ENCODE measurements around the gene TUBB4A.
"Not testable (repeated sequence)": the region's sequence is repeated elsewhere in the genome, so short reads cannot be mapped to it uniquely, and the experiment has no call there.

Gene TUBB4A

DNA sequence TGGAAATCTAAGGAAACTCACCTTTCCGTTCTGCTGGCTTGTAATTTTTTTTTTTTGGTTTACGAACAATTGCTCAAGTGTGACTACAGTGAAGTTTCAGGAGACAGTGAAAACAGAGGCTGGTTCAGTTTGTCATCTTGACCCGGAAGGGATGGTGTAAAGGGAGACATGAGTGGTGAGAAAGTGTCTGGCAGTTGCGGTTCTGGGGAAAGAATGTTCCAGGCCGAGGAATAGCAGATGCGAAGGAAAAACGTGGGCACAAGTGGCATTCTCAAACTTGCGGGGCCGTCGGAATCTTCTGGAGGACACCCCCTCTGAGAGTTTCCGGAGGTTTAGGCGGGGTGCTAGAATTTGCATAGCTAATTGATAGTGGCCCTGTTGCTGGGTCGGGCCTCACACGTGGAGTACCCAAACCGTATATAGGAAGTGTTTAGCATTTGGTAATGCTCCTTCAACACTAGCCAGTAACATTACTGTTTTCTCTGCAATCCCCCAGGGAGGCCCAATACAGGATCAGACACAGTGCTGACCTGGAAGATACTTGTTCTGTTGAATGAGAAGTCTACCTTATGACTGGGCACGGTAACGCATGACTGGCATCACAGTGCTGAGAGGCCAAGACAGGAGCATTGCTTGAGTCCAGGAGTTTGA is 25.9 kb upstream of the TUBB4A start:
- DNase-seq = no peak

- no peak for DNase-seq
These were observed 22.2 kb upstream of the TUBB4A start for GRCh38 chr19:6524311-6524710.

- no peak for DNase-seq
These were observed 20.6 kb upstream of the TUBB4A start for GRCh38 chr19:6522712-6523111.

GRCh38 chr19:6521718-6522646 is 19.9 kb upstream of the TUBB4A start:
- no peak for DNase-seq

DNA sequence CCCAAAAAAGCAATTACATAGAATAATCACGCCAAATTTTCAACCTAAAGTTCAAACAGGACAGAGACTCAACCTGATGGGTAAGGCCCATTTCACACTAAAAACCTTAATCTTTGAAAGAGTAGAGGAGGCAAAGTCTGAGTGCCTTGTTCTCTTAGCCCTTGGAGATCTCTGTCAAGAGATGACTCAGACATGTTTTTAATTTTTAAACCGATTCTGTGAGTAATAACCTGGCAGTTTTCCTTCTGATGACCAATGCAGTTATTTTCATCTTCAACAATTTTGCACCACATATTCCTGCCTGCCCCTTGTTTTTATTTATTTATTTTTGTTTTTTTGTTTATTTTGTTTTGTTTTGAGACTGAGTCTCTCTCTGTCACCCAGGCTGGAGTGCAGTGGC is 17.2 kb upstream of the TUBB4A start:
- no peak for DNase-seq

- no peak for DNase-seq
These were observed 16.2 kb upstream of the TUBB4A start for GRCh38 chr19:6518145-6518911.

DNA sequence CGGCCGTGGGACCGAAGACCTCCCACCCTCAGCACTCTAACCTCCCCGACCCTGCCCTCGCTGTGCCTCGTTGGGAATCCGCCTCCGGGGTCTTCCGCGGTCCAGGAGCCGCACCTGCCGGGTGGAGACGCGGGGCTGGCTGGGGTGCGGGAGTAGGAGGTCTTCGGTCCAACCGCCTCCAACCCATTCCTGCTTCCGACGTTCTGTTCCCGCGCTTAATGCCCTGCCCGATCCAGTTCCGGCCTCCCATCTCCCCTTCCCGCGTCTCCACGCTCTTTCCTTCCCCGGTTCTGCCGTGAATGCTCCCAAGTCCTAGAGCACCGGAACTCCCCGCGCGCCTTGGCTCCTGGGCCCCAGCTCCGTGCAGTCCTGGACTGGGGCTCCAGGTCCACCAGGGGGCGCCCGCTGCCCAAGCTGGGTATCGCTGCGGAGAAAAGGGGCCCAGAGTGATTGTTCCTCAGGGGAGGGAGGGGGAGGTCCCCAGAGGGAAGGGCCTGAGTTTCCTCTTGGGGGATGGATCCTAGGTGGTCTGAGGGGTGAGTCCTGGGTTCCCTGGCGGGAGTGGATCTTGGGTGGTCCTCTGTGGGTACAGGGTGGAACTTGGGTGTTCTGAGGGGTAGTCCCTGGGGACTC is 14.7 kb upstream of the TUBB4A start:
- peak; percentile 85 for DNase-seq

GRCh38 chr19:6516018-6516658 is 14.0 kb upstream of the TUBB4A start:
- DNase-seq = peak; percentile 85

- DNase-seq = no peak
These were observed 12.9 kb upstream of the TUBB4A start for GRCh38 chr19:6514926-6515544.

GRCh38 chr19:6514089-6514488 is 12.0 kb upstream of the TUBB4A start:
- no peak for DNase-seq

DNA sequence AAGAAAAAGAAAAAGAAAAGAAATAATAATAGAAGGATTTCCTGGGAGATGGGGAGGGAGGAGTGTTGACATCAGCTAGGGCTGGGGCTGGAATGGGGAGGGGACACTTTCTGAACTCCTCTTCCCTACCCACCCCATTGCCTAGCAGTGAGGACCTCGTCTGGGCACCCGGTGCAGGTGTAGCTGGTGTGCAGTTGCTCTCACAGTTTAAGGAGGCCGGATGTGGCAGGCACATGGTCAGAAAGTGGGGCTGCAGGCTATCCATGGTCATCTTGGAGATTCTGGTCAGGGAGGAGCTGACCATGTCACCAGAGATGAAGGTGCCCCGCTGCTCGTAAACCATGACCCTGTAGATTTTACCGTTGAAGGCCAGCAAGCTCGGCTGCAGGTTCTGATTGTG is 8.5 kb upstream of the TUBB4A start:
- DNase-seq = no peak

DNA sequence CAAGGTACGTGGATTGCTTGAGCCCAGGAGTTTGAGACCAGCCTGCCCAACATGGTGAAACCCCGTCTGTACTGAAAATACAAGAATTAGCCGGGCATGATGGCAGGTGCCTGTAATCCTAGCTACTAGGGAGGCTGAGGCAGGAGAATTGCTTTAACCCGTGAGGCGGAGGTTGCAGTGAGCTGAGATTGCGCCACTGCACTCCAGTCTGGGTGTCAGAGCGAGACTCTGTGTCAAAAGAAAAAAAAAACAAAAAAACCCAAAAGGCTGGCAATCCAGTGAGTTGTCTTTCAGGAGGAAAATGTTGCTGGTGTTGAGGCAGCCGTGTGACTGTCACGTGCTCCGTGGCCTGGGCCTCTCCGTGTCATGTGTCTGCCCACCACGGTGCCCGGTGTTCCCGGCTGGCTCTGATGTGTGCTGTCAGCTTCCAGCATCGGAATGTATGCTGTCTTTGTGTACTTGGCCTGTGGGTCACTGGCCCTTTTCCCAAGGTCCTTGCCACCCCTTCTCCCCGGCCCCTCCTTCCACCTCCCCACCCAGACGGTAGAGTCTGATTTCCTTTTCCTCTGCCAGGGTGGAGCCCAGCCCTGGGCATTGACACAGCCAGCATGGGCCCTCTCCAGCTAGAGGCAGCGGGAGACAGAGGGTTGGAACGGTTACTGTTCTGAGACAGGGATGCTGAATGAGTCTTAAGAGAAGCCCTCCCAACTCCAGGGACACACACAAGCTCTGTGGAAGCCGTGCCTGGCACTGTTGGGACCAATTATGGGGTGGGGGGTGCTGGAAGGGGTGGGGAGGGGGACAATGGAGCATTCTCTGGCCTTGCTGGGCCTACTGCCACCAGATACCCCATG is 7.2 kb upstream of the TUBB4A start:
- no peak for DNase-seq

GRCh38 chr19:6508028-6508771 is 6.1 kb upstream of the TUBB4A start:
- not testable (repeated sequence) for DNase-seq

DNA sequence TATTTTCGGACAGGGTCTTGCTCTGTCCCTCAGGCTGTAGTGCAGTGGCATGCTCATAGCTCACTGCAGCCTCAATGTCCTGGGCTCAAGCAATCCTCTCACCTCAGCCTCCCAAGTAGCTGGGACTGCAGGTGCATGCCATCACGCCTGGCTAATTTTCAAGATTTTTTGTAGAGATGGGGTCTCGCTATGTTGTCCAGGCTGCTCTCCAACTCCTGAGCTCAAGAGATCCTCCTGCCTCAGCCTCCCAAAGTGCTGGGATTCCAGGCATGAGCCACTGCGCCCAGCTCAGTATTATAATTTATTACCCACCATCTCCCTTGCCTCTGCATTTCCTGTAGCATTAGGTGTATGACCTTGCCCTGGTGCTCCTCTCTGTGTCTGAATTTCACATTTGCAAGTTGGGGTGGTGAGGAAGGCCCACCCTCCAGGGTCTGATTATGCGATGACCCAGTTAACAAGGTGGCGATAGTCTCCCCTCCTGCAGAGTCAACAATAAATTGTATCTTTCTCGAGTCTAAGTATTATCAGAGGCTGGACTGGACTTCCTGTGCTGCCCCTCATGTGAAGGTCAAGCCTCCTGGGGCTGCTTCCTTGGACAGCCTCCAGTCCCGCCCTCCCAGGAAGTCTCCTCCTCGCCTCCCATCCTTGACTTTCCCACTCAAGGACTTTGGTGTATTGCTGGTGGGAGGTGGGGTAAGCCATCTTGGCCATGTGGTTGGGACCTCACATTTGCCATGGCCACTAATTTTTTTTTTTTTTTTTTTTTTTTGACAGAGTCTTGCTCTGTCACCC is 1.5 kb upstream of the TUBB4A start:
- no peak for DNase-seq

GRCh38 chr19:6500837-6501739 is 1.0 kb downstream of the TUBB4A start:
- DNase-seq = no peak

- DNase-seq = no peak
These were observed 2.9 kb downstream of the TUBB4A start for GRCh38 chr19:6499052-6499790.
